Suprapubic skin (tissue), 4 donors: ENCODE data around the gene RFX3.

Experiments used
- POLR2A ChIP-seq, 2 donors: fragments of 450-650 bp; IDR thresholded peaks; one replicate each; pipeline ENCODE4 v1.6.1; 2017; ENCODE audit warnings: antibody characterized with exemption in 2 of 2, mild to moderate bottlenecking in 2 of 2, moderate library complexity in 2 of 2
- POLR2AphosphoS5 ChIP-seq, 3 donors: sonication (generic); formaldehyde crosslinking; IDR thresholded peaks; one replicate each; pipeline ENCODE4 v1.6.1; 2017; ENCODE audit warnings: antibody characterized with exemption in 3 of 3
- TF ChIP-seq, protein P1 (sequence below), 2 donors: fragments of 200-600 bp in 1 of 2; fragments of 450-650 bp in 1 of 2; sonication (generic) in 1 of 2; IDR thresholded peaks; one replicate each; pipeline ENCODE4 v1.5.1; 2016 to 2019; ENCODE audit warnings: antibody characterized with exemption in 2 of 2, mild to moderate bottlenecking in 1 of 2, moderate library complexity in 1 of 2

DNA sequence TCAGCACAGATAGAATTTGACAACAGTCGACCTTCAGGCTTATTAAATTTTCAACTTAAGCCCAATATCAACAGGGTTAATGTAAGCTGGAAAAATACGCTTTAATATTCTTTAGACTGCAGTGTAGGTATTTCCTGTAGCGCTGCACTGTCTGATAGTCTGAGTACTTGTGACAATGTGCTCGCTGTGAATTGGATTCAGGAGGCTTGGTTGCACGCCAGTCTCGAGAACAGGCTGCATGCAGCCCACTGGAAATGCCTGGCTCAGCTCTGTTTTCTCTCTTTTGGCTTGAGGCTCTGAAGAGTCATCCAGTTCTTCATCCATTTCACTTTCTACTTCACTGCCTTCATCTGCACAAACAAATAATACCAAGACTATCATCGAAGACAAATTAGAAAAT, 300.9 kb downstream of the RFX3 start:
- TF ChIP-seq POLR2A (IDR thresholded peaks at IDR 0.05): no peak
- TF ChIP-seq POLR2AphosphoS5 (IDR thresholded peaks at IDR 0.05): no peak
- TF ChIP-seq, protein P1, sequence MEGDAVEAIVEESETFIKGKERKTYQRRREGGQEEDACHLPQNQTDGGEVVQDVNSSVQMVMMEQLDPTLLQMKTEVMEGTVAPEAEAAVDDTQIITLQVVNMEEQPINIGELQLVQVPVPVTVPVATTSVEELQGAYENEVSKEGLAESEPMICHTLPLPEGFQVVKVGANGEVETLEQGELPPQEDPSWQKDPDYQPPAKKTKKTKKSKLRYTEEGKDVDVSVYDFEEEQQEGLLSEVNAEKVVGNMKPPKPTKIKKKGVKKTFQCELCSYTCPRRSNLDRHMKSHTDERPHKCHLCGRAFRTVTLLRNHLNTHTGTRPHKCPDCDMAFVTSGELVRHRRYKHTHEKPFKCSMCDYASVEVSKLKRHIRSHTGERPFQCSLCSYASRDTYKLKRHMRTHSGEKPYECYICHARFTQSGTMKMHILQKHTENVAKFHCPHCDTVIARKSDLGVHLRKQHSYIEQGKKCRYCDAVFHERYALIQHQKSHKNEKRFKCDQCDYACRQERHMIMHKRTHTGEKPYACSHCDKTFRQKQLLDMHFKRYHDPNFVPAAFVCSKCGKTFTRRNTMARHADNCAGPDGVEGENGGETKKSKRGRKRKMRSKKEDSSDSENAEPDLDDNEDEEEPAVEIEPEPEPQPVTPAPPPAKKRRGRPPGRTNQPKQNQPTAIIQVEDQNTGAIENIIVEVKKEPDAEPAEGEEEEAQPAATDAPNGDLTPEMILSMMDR (IDR thresholded peaks at IDR 0.05): no peak
